OCI-LY1 (cell line): ENCODE measurements around the gene ABLIM2.

Experiments
- EZH2 ChIP-seq: fragments of 200-600 bp; sonication (generic), shearing (Covaris generic); IDR thresholded peaks from 2 replicates; pipeline ENCODE4 v1.8.0; 2017; ENCODE audit warnings: borderline replicate concordance, mixed run types, mild to moderate bottlenecking, antibody characterized with exemption, low read length, moderate library complexity, mixed read lengths
- TF ChIP-seq, protein P1 (sequence below): fragments of 200-600 bp; sonication (generic), shearing (Covaris generic); IDR thresholded peaks from 2 replicates; pipeline ENCODE4 v1.5.1; 2017; ENCODE audit warnings: mild to moderate bottlenecking, antibody characterized with exemption, low read length, moderate library complexity, mixed read lengths

- TF ChIP-seq, protein P1, sequence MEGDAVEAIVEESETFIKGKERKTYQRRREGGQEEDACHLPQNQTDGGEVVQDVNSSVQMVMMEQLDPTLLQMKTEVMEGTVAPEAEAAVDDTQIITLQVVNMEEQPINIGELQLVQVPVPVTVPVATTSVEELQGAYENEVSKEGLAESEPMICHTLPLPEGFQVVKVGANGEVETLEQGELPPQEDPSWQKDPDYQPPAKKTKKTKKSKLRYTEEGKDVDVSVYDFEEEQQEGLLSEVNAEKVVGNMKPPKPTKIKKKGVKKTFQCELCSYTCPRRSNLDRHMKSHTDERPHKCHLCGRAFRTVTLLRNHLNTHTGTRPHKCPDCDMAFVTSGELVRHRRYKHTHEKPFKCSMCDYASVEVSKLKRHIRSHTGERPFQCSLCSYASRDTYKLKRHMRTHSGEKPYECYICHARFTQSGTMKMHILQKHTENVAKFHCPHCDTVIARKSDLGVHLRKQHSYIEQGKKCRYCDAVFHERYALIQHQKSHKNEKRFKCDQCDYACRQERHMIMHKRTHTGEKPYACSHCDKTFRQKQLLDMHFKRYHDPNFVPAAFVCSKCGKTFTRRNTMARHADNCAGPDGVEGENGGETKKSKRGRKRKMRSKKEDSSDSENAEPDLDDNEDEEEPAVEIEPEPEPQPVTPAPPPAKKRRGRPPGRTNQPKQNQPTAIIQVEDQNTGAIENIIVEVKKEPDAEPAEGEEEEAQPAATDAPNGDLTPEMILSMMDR = no peak
- no peak for TF ChIP-seq EZH2
Observed at GRCh38 chr4:7971159-7971631, 187.4 kb downstream of the ABLIM2 start.
